ENCODE results near the gene B3GALT6. TPM values are rescaled to one million over a fixed set of nuclear protein-coding genes. Genes with fewer than 3 reads are reported as not detected.

B3GALT6 gene
- total RNA-seq, 1 experiment from 2014 or later: 46.4 TPM

DNA sequence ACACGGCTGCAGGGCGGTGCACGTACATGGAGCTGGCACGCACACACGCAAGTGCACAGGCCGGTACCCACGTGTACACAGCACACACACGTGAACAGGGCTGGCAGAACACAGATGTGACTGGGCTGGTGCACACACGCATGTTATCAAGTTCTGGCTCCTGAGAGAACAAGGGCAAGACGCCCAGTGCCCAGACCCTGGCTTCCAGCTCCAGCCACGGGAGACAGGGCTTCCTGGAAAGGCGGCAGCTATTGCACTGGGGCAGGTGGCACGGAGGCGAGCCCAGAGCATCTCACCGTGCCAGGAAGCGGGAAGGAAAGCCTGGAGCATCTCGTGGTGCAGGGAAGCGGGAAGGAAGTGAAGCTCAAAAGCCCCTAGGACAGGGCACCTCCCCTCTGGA lies 6.1 kb upstream of the B3GALT6 start:
- POLR2A ChIA-PET: no interaction called here
- Histone ChIP-seq H3K4me3 (ENCODE audit: low read depth in 2 of 2, low read length in 2 of 2) (no peak overlapping the region), H3K36me3 (ENCODE audit: control insufficient read depth, insufficient read depth, low read length) (peaks cover 3% of the 10 kb centered on the region; the same call in 1 of the 2 replicates), H3K4me1 (ENCODE audit: control insufficient read depth, insufficient read depth, low read length) (peaks cover 3% of the 10 kb centered on the region; the same call in 1 of the 2 replicates), H3K27me3 (ENCODE audit: control insufficient read depth, insufficient read depth, low read length) (no peaks in the 10 kb centered on the region), H3K9me3 (ENCODE audit: control insufficient read depth, insufficient read depth, low read depth, low read length) (no peaks in the 10 kb centered on the region), H3K27ac (ENCODE audit: low read length) (no peak overlapping the region)
- CTCF ChIA-PET: no interaction called here
- DNase-seq (ENCODE audit: low read depth, low spot score) (no peak), ATAC-seq (no peak)
- intact Hi-C loops (cut with micrococcal nuclease; ENCODE audit: unreplicated experiment) (no loop called here), in situ Hi-C loops (cut with HindIII; ENCODE audit: low pct_unique_long_range_greater_than_20kb, low sequenced_read_pairs) (no loop called here)
- TF ChIP-seq CTCF (IDR thresholded peaks at IDR 0.05) (no peak), SIN3A (IDR thresholded peaks at IDR 0.05; ENCODE audit: borderline replicate concordance, insufficient read depth, low read depth, low read length) (no peak), TCF7L2 (IDR thresholded peaks at IDR 0.05; ENCODE audit: low read depth, low read length) (no peak), POLR2AphosphoS5 (IDR thresholded peaks at IDR 0.05; ENCODE audit: low read depth, low read length) (no peak)
- TF ChIP-seq, protein P1, sequence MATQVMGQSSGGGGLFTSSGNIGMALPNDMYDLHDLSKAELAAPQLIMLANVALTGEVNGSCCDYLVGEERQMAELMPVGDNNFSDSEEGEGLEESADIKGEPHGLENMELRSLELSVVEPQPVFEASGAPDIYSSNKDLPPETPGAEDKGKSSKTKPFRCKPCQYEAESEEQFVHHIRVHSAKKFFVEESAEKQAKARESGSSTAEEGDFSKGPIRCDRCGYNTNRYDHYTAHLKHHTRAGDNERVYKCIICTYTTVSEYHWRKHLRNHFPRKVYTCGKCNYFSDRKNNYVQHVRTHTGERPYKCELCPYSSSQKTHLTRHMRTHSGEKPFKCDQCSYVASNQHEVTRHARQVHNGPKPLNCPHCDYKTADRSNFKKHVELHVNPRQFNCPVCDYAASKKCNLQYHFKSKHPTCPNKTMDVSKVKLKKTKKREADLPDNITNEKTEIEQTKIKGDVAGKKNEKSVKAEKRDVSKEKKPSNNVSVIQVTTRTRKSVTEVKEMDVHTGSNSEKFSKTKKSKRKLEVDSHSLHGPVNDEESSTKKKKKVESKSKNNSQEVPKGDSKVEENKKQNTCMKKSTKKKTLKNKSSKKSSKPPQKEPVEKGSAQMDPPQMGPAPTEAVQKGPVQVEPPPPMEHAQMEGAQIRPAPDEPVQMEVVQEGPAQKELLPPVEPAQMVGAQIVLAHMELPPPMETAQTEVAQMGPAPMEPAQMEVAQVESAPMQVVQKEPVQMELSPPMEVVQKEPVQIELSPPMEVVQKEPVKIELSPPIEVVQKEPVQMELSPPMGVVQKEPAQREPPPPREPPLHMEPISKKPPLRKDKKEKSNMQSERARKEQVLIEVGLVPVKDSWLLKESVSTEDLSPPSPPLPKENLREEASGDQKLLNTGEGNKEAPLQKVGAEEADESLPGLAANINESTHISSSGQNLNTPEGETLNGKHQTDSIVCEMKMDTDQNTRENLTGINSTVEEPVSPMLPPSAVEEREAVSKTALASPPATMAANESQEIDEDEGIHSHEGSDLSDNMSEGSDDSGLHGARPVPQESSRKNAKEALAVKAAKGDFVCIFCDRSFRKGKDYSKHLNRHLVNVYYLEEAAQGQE (IDR thresholded peaks at IDR 0.05; ENCODE audit: insufficient read depth in 1 of 2, low read depth in 2 of 2, low read length in 1 of 2): no peak
- BruUV-seq (replicated peaks): no TSS peak

GRCh38 chr1:1226566-1227362 lies 5.3 kb upstream of the B3GALT6 start:
- TF ChIP-seq, protein P1 (IDR thresholded peaks at IDR 0.05; ENCODE audit: insufficient read depth in 1 of 2, low read depth in 2 of 2, low read length in 1 of 2): no peak
- TF ChIP-seq TCF7L2 (IDR thresholded peaks at IDR 0.05; ENCODE audit: low read depth, low read length) (no peak), POLR2AphosphoS5 (IDR thresholded peaks at IDR 0.05; ENCODE audit: low read depth, low read length) (no peak), CTCF (IDR thresholded peaks at IDR 0.05) (no peak), SIN3A (IDR thresholded peaks at IDR 0.05; ENCODE audit: borderline replicate concordance, insufficient read depth, low read depth, low read length) (no peak)
- BruUV-seq (replicated peaks): no TSS peak
- CTCF ChIA-PET: no interaction called here
- intact Hi-C loops (cut with micrococcal nuclease; ENCODE audit: unreplicated experiment): no loop called here
- POLR2A ChIA-PET: no interaction called here
- Histone ChIP-seq H3K4me1 (ENCODE audit: control insufficient read depth, insufficient read depth, low read length) (peaks cover 3% of the 10 kb centered on the region; the same call in 1 of the 2 replicates), H3K27me3 (ENCODE audit: control insufficient read depth, insufficient read depth, low read length) (no peaks in the 10 kb centered on the region), H3K27ac (ENCODE audit: low read length) (no peak overlapping the region), H3K4me3 (ENCODE audit: low read depth in 2 of 2, low read length in 2 of 2) (no peak overlapping the region), H3K36me3 (ENCODE audit: control insufficient read depth, insufficient read depth, low read length) (peaks cover 8% of the 10 kb centered on the region; the same call in 1 of the 2 replicates), H3K9me3 (ENCODE audit: control insufficient read depth, insufficient read depth, low read depth, low read length) (no peaks in the 10 kb centered on the region)
- ATAC-seq (no peak), DNase-seq (ENCODE audit: low read depth, low spot score) (no peak)
- in situ Hi-C loops (cut with HindIII; ENCODE audit: low pct_unique_long_range_greater_than_20kb, low sequenced_read_pairs): no loop called here

Data from Panc1 (cell line).